ENCODE results near the gene PADI6.

The PADI6 gene

DNA sequence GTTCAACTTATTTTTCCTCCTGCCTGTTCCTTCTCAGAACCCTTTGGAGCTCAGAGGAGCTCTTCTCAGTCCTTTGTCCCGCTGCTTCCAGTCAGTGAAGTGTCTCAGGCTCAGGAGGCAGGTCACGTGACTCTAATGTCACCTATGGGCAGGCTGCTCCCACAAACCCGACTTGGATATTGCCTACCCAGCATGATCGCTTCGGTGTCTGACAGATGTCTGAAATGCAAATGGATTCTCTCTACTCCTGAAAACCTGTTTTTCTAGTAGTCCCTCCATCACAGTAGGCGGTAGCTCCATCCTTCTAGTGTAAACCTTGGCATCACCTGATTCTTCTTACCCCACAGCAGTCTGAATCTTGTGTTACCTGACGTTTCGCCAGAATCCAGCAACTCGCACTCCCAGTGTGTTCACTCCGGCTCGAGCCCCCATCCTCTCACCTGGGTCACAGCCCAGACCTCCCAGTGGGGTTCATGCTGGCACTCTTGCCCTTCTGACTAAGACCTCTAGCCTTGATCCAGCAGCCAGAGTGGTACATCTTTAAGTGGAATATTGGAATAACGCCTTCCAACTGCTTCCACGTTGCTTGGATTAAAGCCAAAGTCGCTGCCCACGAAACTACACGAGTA, 5.4 kb downstream of the PADI6 start:
- H3K4me1 ChIP-seq (ENCODE audit: insufficient read depth, low read length), result peaks cover 10% of the 10 kb centered on the region; the same call in 1 of the 2 replicates
- H3K27ac ChIP-seq (ENCODE audit: low read depth, low read length), result no peak overlapping the region
- no peaks in the 10 kb centered on the region for H3K36me3 ChIP-seq (ENCODE audit: insufficient read depth, low read length)
- no peaks in the 10 kb centered on the region for H3K27me3 ChIP-seq (ENCODE audit: insufficient read depth, low read length)
- H3K9me3 ChIP-seq (ENCODE audit: insufficient read depth, low read depth, low read length), result no peaks in the 10 kb centered on the region
- WGBS, result 80% methylated on average over 16 of the region's 16 CpGs
- no peak overlapping the region for H3K9ac ChIP-seq (ENCODE audit: low read depth, low read length)
- H3K4me3 ChIP-seq (ENCODE audit: low read length), result no peak overlapping the region

DNA sequence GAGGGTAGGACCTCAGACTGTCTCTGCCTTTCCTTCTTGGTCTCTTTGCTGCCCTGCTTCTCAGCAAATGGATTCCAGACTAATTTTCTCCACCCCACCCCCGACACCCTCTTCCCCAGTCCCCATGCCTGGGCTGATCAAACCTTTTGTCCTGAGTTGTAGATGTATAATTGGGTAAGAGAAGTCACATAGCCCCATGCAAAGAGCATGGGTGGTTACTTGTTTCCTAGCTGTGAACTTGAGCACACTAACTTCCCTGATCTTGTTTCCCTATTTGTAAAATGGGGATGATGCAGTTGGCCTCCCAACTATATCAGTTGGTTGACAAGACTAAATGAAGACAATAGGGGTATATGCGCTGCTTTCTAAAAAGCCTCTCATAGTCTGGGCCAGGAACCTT, 9.2 kb downstream of the PADI6 start:
- WGBS, result 100% methylated on average over 1 of the region's 2 CpGs
- Histone ChIP-seq H3K27me3 (ENCODE audit: insufficient read depth, low read length) (no peaks in the 10 kb centered on the region), H3K4me1 (ENCODE audit: insufficient read depth, low read length) (peaks cover 10% of the 10 kb centered on the region; the same call in 1 of the 2 replicates), H3K9me3 (ENCODE audit: insufficient read depth, low read depth, low read length) (no peaks in the 10 kb centered on the region), H3K9ac (ENCODE audit: low read depth, low read length) (no peak overlapping the region), H3K27ac (ENCODE audit: low read depth, low read length) (no peak overlapping the region), H3K36me3 (ENCODE audit: insufficient read depth, low read length) (no peaks in the 10 kb centered on the region), H3K4me3 (ENCODE audit: low read length) (no peak overlapping the region)

DNA sequence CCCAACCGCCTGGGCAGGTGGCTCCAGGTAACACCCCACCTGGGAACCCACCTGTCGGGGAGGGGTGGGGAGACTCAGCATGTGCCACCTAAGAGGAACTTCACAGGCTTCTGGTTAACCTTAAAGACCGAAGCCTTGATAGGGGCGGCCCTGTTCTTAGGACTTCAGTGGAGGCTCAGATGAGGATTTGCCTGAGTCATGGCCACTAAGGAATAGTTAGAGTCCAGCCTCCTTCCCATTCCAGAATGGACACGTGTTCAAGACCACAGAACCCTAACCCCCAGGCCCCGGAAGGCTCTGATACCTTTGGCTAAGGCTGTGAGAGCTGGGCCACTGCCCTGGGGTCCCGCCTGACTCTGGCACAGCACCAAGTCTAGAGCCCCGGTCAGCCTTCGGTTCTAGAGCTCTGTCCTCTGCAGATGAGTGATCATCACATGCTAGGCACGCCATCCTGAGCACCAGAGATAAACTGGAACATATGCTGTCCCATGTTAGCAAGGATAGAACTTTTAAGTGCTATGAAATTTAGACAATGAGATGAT, 20.3 kb downstream of the PADI6 start:
- no peaks in the 10 kb centered on the region for H3K4me1 ChIP-seq (ENCODE audit: insufficient read depth, low read length)
- no peaks in the 10 kb centered on the region for H3K36me3 ChIP-seq (ENCODE audit: insufficient read depth, low read length)
- WGBS, result 86% methylated on average over 10 of the region's 10 CpGs
- no peaks in the 10 kb centered on the region for H3K9me3 ChIP-seq (ENCODE audit: insufficient read depth, low read depth, low read length)
- no peak overlapping the region for H3K27ac ChIP-seq (ENCODE audit: low read depth, low read length)
- H3K9ac ChIP-seq (ENCODE audit: low read depth, low read length), result no peak overlapping the region
- H3K27me3 ChIP-seq (ENCODE audit: insufficient read depth, low read length), result no peaks in the 10 kb centered on the region
- no peak overlapping the region for H3K4me3 ChIP-seq (ENCODE audit: low read length)

DNA sequence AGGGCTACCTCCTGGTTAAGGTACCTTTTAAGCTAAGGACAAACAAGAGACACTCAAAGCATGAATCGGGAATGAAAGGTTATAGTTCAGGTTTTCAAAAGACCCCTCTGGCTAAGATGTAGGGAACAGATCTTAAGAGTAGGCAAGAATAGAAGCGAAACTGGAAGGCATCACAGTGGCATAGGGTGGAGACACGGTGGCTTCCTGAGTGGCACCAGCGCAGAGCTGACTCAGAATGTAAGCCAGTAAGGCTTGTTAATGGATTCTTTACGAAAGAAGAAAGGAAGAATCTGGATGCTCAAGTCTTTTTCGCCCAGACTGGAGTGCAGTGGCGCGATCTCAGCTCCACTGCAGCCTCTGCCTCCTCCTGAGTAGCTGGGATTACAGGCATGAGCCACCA, 21.2 kb downstream of the PADI6 start:
- Histone ChIP-seq H3K9me3 (ENCODE audit: insufficient read depth, low read depth, low read length) (no peaks in the 10 kb centered on the region), H3K9ac (ENCODE audit: low read depth, low read length) (no peak overlapping the region), H3K27ac (ENCODE audit: low read depth, low read length) (no peak overlapping the region), H3K36me3 (ENCODE audit: insufficient read depth, low read length) (no peaks in the 10 kb centered on the region), H3K27me3 (ENCODE audit: insufficient read depth, low read length) (no peaks in the 10 kb centered on the region), H3K4me1 (ENCODE audit: insufficient read depth, low read length) (no peaks in the 10 kb centered on the region), H3K4me3 (ENCODE audit: low read length) (no peak overlapping the region)
- 81% methylated on average over 8 of the region's 8 CpGs for WGBS

DNA sequence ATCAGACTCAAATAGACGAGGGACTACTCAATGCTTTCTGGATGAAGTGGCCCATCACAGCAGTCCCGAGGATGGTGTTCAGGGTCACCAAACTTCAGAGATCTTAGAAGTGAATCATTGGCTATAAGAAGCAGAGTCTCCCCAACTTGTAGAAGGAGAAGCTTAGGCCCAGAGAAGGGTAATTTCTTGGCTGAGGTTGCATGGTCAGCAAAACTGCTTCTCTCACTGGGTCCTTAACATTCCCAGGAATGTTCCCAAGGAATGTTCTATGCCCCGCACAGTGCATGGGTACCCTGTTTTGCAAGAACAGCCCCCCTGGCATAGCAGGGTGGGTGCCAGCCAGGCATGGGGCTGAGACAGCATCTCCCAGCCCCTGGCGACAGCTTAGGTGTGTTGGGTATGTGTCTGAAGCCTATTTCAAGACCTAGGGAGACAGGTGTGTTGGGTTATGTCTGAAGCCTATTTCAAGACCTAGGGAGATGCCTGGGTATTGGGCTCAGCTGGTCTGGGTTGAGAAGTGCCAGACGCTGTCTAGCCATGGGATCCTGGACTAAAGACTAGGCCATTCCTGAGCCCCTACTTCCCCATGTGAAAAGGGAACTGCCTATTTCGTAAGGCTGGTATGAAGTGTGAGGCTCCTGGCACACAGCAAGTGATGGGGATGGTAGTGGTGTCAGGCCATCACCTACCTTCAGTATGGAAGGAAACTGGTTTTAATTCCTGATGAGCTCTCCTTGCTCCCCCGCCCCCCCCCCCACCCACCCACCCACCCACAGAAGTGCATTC, 26.1 kb downstream of the PADI6 start:
- no peak overlapping the region for H3K4me3 ChIP-seq (ENCODE audit: low read length)
- WGBS, result 88% methylated on average over 6 of the region's 7 CpGs
- no peaks in the 10 kb centered on the region for H3K36me3 ChIP-seq (ENCODE audit: insufficient read depth, low read length)
- H3K27me3 ChIP-seq (ENCODE audit: insufficient read depth, low read length), result no peaks in the 10 kb centered on the region
- H3K4me1 ChIP-seq (ENCODE audit: insufficient read depth, low read length), result peaks cover 5% of the 10 kb centered on the region; the same call in 1 of the 2 replicates
- H3K9me3 ChIP-seq (ENCODE audit: insufficient read depth, low read depth, low read length), result no peaks in the 10 kb centered on the region
- H3K9ac ChIP-seq (ENCODE audit: low read depth, low read length), result no peak overlapping the region
- no peak overlapping the region for H3K27ac ChIP-seq (ENCODE audit: low read depth, low read length)

DNA sequence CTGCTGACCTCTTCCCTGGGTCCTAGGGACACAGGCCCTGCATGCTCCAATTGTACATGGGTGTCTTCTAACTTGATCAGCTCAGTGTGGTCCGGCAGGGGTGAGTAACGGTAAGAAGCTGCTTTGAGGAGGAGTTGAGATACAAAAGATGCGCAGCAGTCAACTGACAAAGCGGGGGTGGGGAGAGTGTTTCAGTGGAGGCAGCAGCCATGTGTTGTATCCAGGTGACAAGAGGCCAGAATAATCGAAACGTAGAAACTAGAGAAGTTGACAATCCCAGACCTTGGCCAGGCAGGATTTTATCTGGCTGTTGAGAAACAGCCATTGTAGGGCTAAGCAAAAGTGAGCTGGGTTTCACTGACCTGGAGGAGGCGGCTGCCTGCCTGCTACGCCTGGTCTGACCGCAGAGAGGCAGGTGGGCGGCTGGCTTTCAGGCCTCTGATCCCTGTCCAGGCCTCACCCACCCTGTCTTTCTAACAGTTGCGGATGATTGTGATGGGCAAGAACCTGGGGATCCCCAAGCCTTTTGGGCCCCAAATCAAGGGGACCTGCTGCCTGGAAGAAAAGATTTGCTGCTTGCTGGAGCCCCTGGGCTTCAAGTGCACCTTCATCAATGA, 28.8 kb downstream of the PADI6 start:
- H3K27ac ChIP-seq (ENCODE audit: low read depth, low read length), result no peak overlapping the region
- H3K9ac ChIP-seq (ENCODE audit: low read depth, low read length), result no peak overlapping the region
- peaks cover 5% of the 10 kb centered on the region; the same call in 1 of the 2 replicates for H3K4me1 ChIP-seq (ENCODE audit: insufficient read depth, low read length)
- WGBS, result 78% methylated on average over 11 of the region's 11 CpGs
- no peaks in the 10 kb centered on the region for H3K27me3 ChIP-seq (ENCODE audit: insufficient read depth, low read length)
- no peaks in the 10 kb centered on the region for H3K9me3 ChIP-seq (ENCODE audit: insufficient read depth, low read depth, low read length)
- H3K36me3 ChIP-seq (ENCODE audit: insufficient read depth, low read length), result 0 out of 2 replicates have a peak, but pooled peaks cover 2% of the 10 kb centered on the region
- no peak overlapping the region for H3K4me3 ChIP-seq (ENCODE audit: low read length)

DNA sequence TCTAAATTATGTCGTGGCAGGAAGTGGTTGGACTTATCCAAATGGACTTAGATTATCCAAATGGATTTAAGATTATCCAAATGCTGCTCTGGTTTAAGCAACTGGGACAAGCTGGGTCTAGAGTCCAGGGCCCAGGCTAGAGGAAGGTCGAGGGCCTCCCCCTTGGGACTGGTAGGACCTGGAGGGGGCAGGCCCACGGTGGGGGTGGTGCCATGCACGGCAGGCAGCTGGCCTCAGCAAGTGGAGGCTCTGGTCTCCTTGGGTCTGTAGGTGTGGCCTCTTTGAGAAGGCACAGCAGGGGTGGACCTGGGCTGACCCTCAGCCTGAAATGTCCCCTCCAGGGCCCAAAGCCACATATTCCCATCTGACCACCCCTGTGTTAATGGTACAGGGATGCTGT, 29.8 kb downstream of the PADI6 start:
- Histone ChIP-seq H3K9ac (ENCODE audit: low read depth, low read length) (no peak overlapping the region), H3K36me3 (ENCODE audit: insufficient read depth, low read length) (peaks cover 10% of the 10 kb centered on the region), H3K4me3 (ENCODE audit: low read length) (no peak overlapping the region), H3K9me3 (ENCODE audit: insufficient read depth, low read depth, low read length) (no peaks in the 10 kb centered on the region), H3K4me1 (ENCODE audit: insufficient read depth, low read length) (peaks cover 5% of the 10 kb centered on the region), H3K27ac (ENCODE audit: low read depth, low read length) (no peak overlapping the region), H3K27me3 (ENCODE audit: insufficient read depth, low read length) (no peaks in the 10 kb centered on the region)
- 62% methylated on average over 4 of the region's 4 CpGs for WGBS

DNA sequence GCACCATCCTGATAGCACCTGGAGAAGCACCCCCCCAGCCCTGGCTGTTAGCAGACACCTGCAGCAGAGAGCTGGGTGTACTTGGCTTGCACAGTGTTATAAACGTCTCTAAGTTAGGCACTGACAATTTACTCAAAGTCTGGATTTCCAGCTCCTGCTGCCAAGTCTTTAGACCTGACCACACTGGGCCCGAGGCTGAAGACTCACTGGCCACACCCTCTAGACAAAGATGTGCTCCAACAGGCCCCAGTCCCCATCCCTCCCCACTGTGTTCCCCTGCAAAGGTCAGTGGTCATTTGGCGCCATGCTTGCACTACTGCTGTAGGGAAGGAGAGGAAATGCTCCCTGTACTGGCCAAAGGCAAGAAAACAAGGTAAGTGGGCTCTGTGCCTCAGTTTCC, 31.1 kb downstream of the PADI6 start:
- no peaks in the 10 kb centered on the region for H3K27me3 ChIP-seq (ENCODE audit: insufficient read depth, low read length)
- no peak overlapping the region for H3K27ac ChIP-seq (ENCODE audit: low read depth, low read length)
- WGBS, result 85% methylated on average over 3 of the region's 3 CpGs
- peaks cover 22% of the 10 kb centered on the region for H3K36me3 ChIP-seq (ENCODE audit: insufficient read depth, low read length)
- H3K4me3 ChIP-seq (ENCODE audit: low read length), result no peak overlapping the region
- H3K4me1 ChIP-seq (ENCODE audit: insufficient read depth, low read length), result peaks cover 5% of the 10 kb centered on the region
- no peak overlapping the region for H3K9ac ChIP-seq (ENCODE audit: low read depth, low read length)
- no peaks in the 10 kb centered on the region for H3K9me3 ChIP-seq (ENCODE audit: insufficient read depth, low read depth, low read length)

DNA sequence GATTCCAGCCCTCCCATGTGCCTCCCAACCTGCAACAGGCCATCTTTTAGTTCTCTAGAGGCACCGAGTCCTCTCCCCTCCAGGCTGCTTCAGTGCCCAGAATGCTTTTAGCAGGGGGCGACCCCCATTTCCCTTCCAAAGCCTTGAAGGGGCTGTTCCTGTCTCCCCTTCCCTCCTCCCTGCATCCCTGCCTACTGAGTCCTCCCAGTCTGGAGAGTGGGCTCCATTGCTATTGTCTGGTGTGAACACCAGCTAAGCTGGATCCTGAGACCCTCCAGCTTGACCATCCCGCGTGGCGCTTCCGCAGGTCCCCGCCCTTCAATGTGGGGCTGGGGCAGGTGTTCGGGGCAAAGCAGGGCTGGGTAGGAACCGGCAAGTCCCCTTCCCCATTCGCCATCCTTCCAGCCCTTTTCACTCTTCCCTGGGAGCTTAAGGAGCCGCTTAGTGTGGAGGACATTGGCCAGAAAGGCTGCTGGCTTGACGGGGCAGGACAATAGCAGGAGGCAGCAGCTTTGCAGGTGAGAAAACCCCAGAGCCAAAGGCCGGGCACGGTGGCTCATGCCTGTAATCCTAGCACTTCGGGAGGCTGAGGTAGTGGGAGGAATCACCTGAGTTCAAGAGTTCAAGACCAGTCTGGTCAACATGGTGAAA, 32.2 kb downstream of the PADI6 start:
- WGBS, result 63% methylated on average over 15 of the region's 15 CpGs
- Histone ChIP-seq H3K9me3 (ENCODE audit: insufficient read depth, low read depth, low read length) (no peaks in the 10 kb centered on the region), H3K9ac (ENCODE audit: low read depth, low read length) (no peak overlapping the region), H3K4me3 (ENCODE audit: low read length) (no peak overlapping the region), H3K36me3 (ENCODE audit: insufficient read depth, low read length) (peaks cover 33% of the 10 kb centered on the region), H3K4me1 (ENCODE audit: insufficient read depth, low read length) (peaks cover 5% of the 10 kb centered on the region), H3K27me3 (ENCODE audit: insufficient read depth, low read length) (no peaks in the 10 kb centered on the region), H3K27ac (ENCODE audit: low read depth, low read length) (no peak overlapping the region)

DNA sequence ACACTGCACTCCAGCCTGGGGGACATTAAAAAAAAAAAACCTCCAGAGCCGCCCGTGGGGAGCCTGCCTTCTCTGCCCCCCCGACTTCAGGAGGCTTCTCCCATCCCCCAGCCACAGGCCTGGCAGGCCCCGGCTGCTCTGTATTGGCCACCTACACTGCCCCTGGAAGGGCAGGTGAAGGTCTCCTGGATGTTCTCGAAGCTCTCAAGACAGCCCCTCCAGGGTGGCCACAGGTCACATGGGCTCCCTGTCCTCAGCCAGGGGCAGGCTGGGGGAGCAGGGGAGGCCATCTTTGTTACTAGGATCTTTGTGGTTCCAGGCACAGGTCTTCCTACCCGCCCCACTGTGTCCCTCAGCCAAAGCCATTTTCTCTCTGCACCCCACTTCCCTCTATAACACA, 32.8 kb downstream of the PADI6 start:
- Histone ChIP-seq H3K4me3 (ENCODE audit: low read length) (no peak overlapping the region), H3K9me3 (ENCODE audit: insufficient read depth, low read depth, low read length) (no peaks in the 10 kb centered on the region), H3K9ac (ENCODE audit: low read depth, low read length) (no peak overlapping the region), H3K36me3 (ENCODE audit: insufficient read depth, low read length) (peaks cover 40% of the 10 kb centered on the region), H3K27me3 (ENCODE audit: insufficient read depth, low read length) (no peaks in the 10 kb centered on the region), H3K27ac (ENCODE audit: low read depth, low read length) (no peak overlapping the region), H3K4me1 (ENCODE audit: insufficient read depth, low read length) (peaks cover 5% of the 10 kb centered on the region)
- WGBS, result 77% methylated on average over 6 of the region's 6 CpGs
